Measurements from ENCODE around the gene CTNND2. TPM values are rescaled to one million over a fixed set of nuclear protein-coding genes. Genes with fewer than 3 reads are reported as not detected.

Gene CTNND2
- total and polyA plus RNA-seq, 4 donors: 0.30 to 2.2 (median 0.71) TPM

GRCh38 chr5:11012295-11012694 is 892.0 kb downstream of the CTNND2 start:
- no peaks in the 10 kb centered on the region for H3K36me3 ChIP-seq (ENCODE audit: control insufficient read depth in 4 of 4, insufficient read depth in 4 of 4, low read length in 4 of 4)

GRCh38 chr5:11010429-11011210 is 893.6 kb downstream of the CTNND2 start:
- H3K27ac ChIP-seq (ENCODE audit: low read depth in 1 of 2, low read length in 1 of 2): no peak overlapping the region
- DNase-seq (no peak), ATAC-seq (ENCODE audit: insufficient read depth, low FRiP score) (no peak)
- H3K36me3 ChIP-seq (ENCODE audit: control insufficient read depth in 4 of 4, insufficient read depth in 4 of 4, low read length in 4 of 4): no peaks in the 10 kb centered on the region
- H3K27me3 ChIP-seq (ENCODE audit: control insufficient read depth in 3 of 3, insufficient read depth in 3 of 3, low read length in 2 of 3): no peaks in the 10 kb centered on the region
- TF ChIP-seq CTCF (IDR thresholded peaks at IDR 0.05; ENCODE audit: control extremely low read depth, extremely low read depth): no peak
- no peaks in the 10 kb centered on the region for H3K4me1 ChIP-seq (ENCODE audit: control insufficient read depth in 5 of 5, insufficient read depth in 5 of 5, low read length in 5 of 5)
- no peak overlapping the region for H3K4me3 ChIP-seq
- peaks cover 0 to 8% (median 2%) of the 10 kb centered on the region in 4 donors for H3K9me3 ChIP-seq (ENCODE audit: control insufficient read depth in 4 of 4, insufficient read depth in 3 of 4, low read length in 3 of 4)
- WGBS, 2 donors: 79 to 93% methylated on average over 7 of the region's 7 CpGs
- no peak overlapping the region for H3K9ac ChIP-seq (ENCODE audit: insufficient read depth in 1 of 2, low read length in 2 of 2)

More at GRCh38 chr5:11012295-11012694, 892.0 kb downstream of the CTNND2 start:
- DNase-seq (no peak), ATAC-seq (ENCODE audit: insufficient read depth, low FRiP score) (no peak)
- no peaks in the 10 kb centered on the region for H3K4me1 ChIP-seq (ENCODE audit: control insufficient read depth in 5 of 5, insufficient read depth in 5 of 5, low read length in 5 of 5)
- H3K9ac ChIP-seq (ENCODE audit: insufficient read depth in 1 of 2, low read length in 2 of 2): no peak overlapping the region
- peak overlapping the region in 1 of 2 donors; percentile 28 for H3K27ac ChIP-seq (ENCODE audit: low read depth in 1 of 2, low read length in 1 of 2)
- H3K27me3 ChIP-seq (ENCODE audit: control insufficient read depth in 3 of 3, insufficient read depth in 3 of 3, low read length in 2 of 3): no peaks in the 10 kb centered on the region
- no peak overlapping the region for H3K4me3 ChIP-seq
- TF ChIP-seq CTCF (IDR thresholded peaks at IDR 0.05; ENCODE audit: control extremely low read depth, extremely low read depth): no peak
- peaks cover 0 to 6% (median 2%) of the 10 kb centered on the region in 4 donors for H3K9me3 ChIP-seq (ENCODE audit: control insufficient read depth in 4 of 4, insufficient read depth in 3 of 4, low read length in 3 of 4)
- WGBS, 2 donors: 79 to 82% methylated on average over 7 of the region's 7 CpGs

- no peaks in the 10 kb centered on the region for H3K36me3 ChIP-seq (ENCODE audit: control insufficient read depth in 4 of 4, insufficient read depth in 4 of 4, low read length in 4 of 4)
- no peak overlapping the region for H3K27ac ChIP-seq (ENCODE audit: low read depth in 1 of 2, low read length in 1 of 2)
- no peaks in the 10 kb centered on the region for H3K27me3 ChIP-seq (ENCODE audit: control insufficient read depth in 3 of 3, insufficient read depth in 3 of 3, low read length in 2 of 3)
- ATAC-seq (ENCODE audit: insufficient read depth, low FRiP score) (no peak), DNase-seq (no peak)
- H3K4me1 ChIP-seq (ENCODE audit: control insufficient read depth in 5 of 5, insufficient read depth in 5 of 5, low read length in 5 of 5): no peaks in the 10 kb centered on the region
- TF ChIP-seq CTCF (IDR thresholded peaks at IDR 0.05; ENCODE audit: control extremely low read depth, extremely low read depth): no peak
- no peak overlapping the region for H3K9ac ChIP-seq (ENCODE audit: insufficient read depth in 1 of 2, low read length in 2 of 2)
- no peak overlapping the region for H3K4me3 ChIP-seq
- peaks cover 0 to 10% (median 2%) of the 10 kb centered on the region in 4 donors for H3K9me3 ChIP-seq (ENCODE audit: control insufficient read depth in 4 of 4, insufficient read depth in 3 of 4, low read length in 3 of 4)
- 80 to 84% methylated on average over 3 of the region's 3 CpGs for WGBS, 2 donors
Measured at GRCh38 chr5:11009576-11009975, 894.7 kb downstream of the CTNND2 start.
